Panc1 (cell line): ENCODE results near the gene CDC42EP3.

Experiments used
- TCF7L2 ChIP-seq: IDR thresholded peaks from 2 replicates; pipeline ENCODE4 v1.6.1; 2011; ENCODE audit warnings: mild to moderate bottlenecking, low read depth, low read length, inconsistent platforms
- TF ChIP-seq, protein P1 (sequence below): fragments of 450-650 bp; IDR thresholded peaks from 2 replicates; pipeline ENCODE4 v1.5.1; 2017; ENCODE audit warnings: mild to moderate bottlenecking
- TF ChIP-seq, protein P2 (sequence below), 2 experiments: IDR thresholded peaks; 2 replicates each; pipeline ENCODE4 v1.6.1; 2011 to 2012; ENCODE audit warnings: low read depth in 2 of 2, control low read depth in 1 of 2, low read length in 1 of 2, mild to moderate bottlenecking in 1 of 2, moderate library complexity in 1 of 2; ENCODE audit not compliant: insufficient read depth in 1 of 2

DNA sequence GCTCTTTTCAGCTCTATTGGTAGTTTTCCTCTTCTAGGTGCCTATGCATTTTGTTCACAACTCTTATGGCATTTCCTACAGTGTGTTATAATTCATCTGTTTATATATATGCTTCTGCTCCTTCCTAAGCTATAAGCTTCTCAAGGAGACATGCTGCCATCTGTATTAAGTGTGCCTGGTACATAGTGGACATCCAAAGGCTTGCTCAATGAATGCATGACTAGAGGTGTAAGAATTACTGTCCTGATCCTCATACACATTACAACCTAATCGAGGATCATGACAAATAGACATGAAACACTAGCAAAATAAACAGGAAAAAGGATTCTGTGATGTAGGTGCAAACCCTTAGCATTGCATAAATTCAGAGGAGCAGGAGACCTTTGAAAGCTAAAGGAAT lies 50.2 kb downstream of the CDC42EP3 start:
- TF ChIP-seq, protein P1, sequence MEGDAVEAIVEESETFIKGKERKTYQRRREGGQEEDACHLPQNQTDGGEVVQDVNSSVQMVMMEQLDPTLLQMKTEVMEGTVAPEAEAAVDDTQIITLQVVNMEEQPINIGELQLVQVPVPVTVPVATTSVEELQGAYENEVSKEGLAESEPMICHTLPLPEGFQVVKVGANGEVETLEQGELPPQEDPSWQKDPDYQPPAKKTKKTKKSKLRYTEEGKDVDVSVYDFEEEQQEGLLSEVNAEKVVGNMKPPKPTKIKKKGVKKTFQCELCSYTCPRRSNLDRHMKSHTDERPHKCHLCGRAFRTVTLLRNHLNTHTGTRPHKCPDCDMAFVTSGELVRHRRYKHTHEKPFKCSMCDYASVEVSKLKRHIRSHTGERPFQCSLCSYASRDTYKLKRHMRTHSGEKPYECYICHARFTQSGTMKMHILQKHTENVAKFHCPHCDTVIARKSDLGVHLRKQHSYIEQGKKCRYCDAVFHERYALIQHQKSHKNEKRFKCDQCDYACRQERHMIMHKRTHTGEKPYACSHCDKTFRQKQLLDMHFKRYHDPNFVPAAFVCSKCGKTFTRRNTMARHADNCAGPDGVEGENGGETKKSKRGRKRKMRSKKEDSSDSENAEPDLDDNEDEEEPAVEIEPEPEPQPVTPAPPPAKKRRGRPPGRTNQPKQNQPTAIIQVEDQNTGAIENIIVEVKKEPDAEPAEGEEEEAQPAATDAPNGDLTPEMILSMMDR, result no peak
- TF ChIP-seq, protein P2, sequence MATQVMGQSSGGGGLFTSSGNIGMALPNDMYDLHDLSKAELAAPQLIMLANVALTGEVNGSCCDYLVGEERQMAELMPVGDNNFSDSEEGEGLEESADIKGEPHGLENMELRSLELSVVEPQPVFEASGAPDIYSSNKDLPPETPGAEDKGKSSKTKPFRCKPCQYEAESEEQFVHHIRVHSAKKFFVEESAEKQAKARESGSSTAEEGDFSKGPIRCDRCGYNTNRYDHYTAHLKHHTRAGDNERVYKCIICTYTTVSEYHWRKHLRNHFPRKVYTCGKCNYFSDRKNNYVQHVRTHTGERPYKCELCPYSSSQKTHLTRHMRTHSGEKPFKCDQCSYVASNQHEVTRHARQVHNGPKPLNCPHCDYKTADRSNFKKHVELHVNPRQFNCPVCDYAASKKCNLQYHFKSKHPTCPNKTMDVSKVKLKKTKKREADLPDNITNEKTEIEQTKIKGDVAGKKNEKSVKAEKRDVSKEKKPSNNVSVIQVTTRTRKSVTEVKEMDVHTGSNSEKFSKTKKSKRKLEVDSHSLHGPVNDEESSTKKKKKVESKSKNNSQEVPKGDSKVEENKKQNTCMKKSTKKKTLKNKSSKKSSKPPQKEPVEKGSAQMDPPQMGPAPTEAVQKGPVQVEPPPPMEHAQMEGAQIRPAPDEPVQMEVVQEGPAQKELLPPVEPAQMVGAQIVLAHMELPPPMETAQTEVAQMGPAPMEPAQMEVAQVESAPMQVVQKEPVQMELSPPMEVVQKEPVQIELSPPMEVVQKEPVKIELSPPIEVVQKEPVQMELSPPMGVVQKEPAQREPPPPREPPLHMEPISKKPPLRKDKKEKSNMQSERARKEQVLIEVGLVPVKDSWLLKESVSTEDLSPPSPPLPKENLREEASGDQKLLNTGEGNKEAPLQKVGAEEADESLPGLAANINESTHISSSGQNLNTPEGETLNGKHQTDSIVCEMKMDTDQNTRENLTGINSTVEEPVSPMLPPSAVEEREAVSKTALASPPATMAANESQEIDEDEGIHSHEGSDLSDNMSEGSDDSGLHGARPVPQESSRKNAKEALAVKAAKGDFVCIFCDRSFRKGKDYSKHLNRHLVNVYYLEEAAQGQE (IDR thresholded peaks at IDR 0.05; ENCODE audit: insufficient read depth in 1 of 2, low read depth in 2 of 2, low read length in 1 of 2), result no peak
- no peak for TF ChIP-seq TCF7L2
